G401 (cell line): ENCODE data around the gene CASQ2. TPM values are rescaled to one million over a fixed set of nuclear protein-coding genes. Genes with fewer than 3 reads are reported as not detected.

ENCODE experiments used
- DNase-seq: peaks from one replicate; pipeline ENCODE4 v3.0.0-alpha.2; 2015; ENCODE audit warnings: low spot score
- in situ Hi-C: cut with HindIII; loops from 2 replicates; pipeline ENCODE4 v1.10.0; 2016; ENCODE audit warnings: low sequenced_read_pairs, mixed read lengths
- total RNA-seq: library from RNA; depleted of rRNA; stranded (reverse); fragments of >200 nt; shearing (Covaris generic); gene quantifications from 2 replicates; pipeline ENCODE4 v1.2.3, GENCODE V29; 2014

Gene CASQ2
- total RNA-seq, 1 experiment from 2014 or later: not detected

- DNase-seq: no peak
- in situ Hi-C loops: no loop called here
Measured at GRCh38 chr1:115746021-115746690, 22.4 kb downstream of the CASQ2 start.

GRCh38 chr1:115744646-115745275 is 23.8 kb downstream of the CASQ2 start:
- in situ Hi-C loops: no loop called here
- no peak for DNase-seq

GRCh38 chr1:115740811-115741210 is 27.7 kb downstream of the CASQ2 start:
- in situ Hi-C loops: no loop called here
- DNase-seq: no peak

GRCh38 chr1:115732316-115732715 is 36.2 kb downstream of the CASQ2 start:
- in situ Hi-C loops: no loop called here
- no peak for DNase-seq

GRCh38 chr1:115729756-115730155 is 38.8 kb downstream of the CASQ2 start:
- DNase-seq: no peak
- in situ Hi-C loops: no loop called here

- in situ Hi-C loops: no loop called here
- DNase-seq: no peak
Measured at GRCh38 chr1:115728341-115728740, 40.2 kb downstream of the CASQ2 start.

GRCh38 chr1:115727706-115728249 is 40.7 kb downstream of the CASQ2 start:
- in situ Hi-C loops: no loop called here
- no peak for DNase-seq

- in situ Hi-C loops: no loop called here
Measured at GRCh38 chr1:115726570-115726969, 41.9 kb downstream of the CASQ2 start.

GRCh38 chr1:115726161-115726560 is 42.4 kb downstream of the CASQ2 start:
- in situ Hi-C loops: no loop called here
- DNase-seq: no peak

More at GRCh38 chr1:115726570-115726969, 41.9 kb downstream of the CASQ2 start:
- DNase-seq: no peak

- in situ Hi-C loops: no loop called here
- no peak for DNase-seq
Measured at GRCh38 chr1:115725600-115725999, 42.9 kb downstream of the CASQ2 start.

- no peak for DNase-seq
- in situ Hi-C loops: no loop called here
Measured at GRCh38 chr1:115723756-115724155, 44.8 kb downstream of the CASQ2 start.

- no peak for DNase-seq
- in situ Hi-C loops: no loop called here
Measured at GRCh38 chr1:115722221-115722620, 46.3 kb downstream of the CASQ2 start.

GRCh38 chr1:115719285-115719684 is 49.2 kb downstream of the CASQ2 start:
- in situ Hi-C loops: no loop called here
- no peak for DNase-seq

GRCh38 chr1:115718011-115718754 is 50.3 kb downstream of the CASQ2 start:
- in situ Hi-C loops: no loop called here
- no peak for DNase-seq

GRCh38 chr1:115717541-115717940 is 51.0 kb downstream of the CASQ2 start:
- peak; percentile 43 for DNase-seq
- in situ Hi-C loops: no loop called here

GRCh38 chr1:115714572-115715141 is 53.9 kb downstream of the CASQ2 start:
- no peak for DNase-seq
- in situ Hi-C loops: no loop called here

- DNase-seq: no peak
- in situ Hi-C loops: no loop called here
Measured at GRCh38 chr1:115713906-115714305, 54.6 kb downstream of the CASQ2 start.

- DNase-seq: no peak
- in situ Hi-C loops: no loop called here
Measured at GRCh38 chr1:115712911-115713609, 55.5 kb downstream of the CASQ2 start.
